OCI-LY7 (cell line): ENCODE results near the gene LY86. TPM values are rescaled to one million over a fixed set of nuclear protein-coding genes. Genes with fewer than 3 reads are reported as not detected.

Experiments
- BruUV-seq: library from RNA; stranded (reverse); fragments of 400-500 nt; replicated peaks from 2 replicates; lab custom pipeline; 2021; lab: Mats Ljungman, UMichigan
- CTCF ChIA-PET: fragments of 300-600 bp; sonication (Branson Sonifier 250); formaldehyde crosslinking; loops from one replicate; lab custom pipeline; 2022; ENCODE audit warnings: antibody characterized with exemption; ENCODE audit not compliant: unreplicated experiment; lab: Charles Lee
- POLR2A ChIA-PET: fragments of 300-600 bp; sonication (Branson Sonifier 250); formaldehyde crosslinking; loops from one replicate; lab custom pipeline; 2022; ENCODE audit warnings: antibody characterized with exemption; lab: Charles Lee
- DNase-seq: peaks from one replicate; pipeline ENCODE4 v3.0.0-alpha.2; 2015; ENCODE audit warnings: low spot score
- H2AFZ ChIP-seq: fragments of 200-600 bp; sonication (generic), shearing (Covaris generic); 2 replicates; pipeline ENCODE4 v1.6.1; 2014; ENCODE audit warnings: mild to moderate bottlenecking, antibody characterized with exemption, low read length, moderate library complexity
- H3K27ac ChIP-seq: fragments of 200-600 bp; sonication (generic); 2 replicates; pipeline ENCODE4 v1.5.1; 2014; ENCODE audit warnings: mixed run types, low read depth, mild to moderate bottlenecking, moderate library complexity, low read length, inconsistent platforms; ENCODE audit not compliant: poor library complexity, severe bottlenecking
- H3K36me3 ChIP-seq: fragments of 200-600 bp; sonication (generic); 2 replicates; pipeline ENCODE4 v1.6.1; 2014; ENCODE audit warnings: mild to moderate bottlenecking, antibody characterized with exemption, low read length, moderate library complexity, mixed read lengths; ENCODE audit not compliant: insufficient read depth
- H3K4me1 ChIP-seq: fragments of 200-600 bp; sonication (generic); 2 replicates; pipeline ENCODE4 v1.5.1; 2014; ENCODE audit warnings: mild to moderate bottlenecking, low read length; ENCODE audit not compliant: insufficient read depth, poor library complexity, severe bottlenecking
- H3K4me2 ChIP-seq: fragments of 200-600 bp; sonication (generic); 2 replicates; pipeline ENCODE4 v1.6.1; 2014; ENCODE audit warnings: mild to moderate bottlenecking, low read length
- H3K4me3 ChIP-seq: fragments of 200-600 bp; sonication (generic); 2 replicates; pipeline ENCODE4 v1.5.1; 2014; ENCODE audit warnings: mild to moderate bottlenecking, low read depth, low read length; ENCODE audit not compliant: poor library complexity, severe bottlenecking
- H3K79me2 ChIP-seq: fragments of 200-600 bp; sonication (generic); 2 replicates; pipeline ENCODE4 v1.6.1; 2016; ENCODE audit warnings: low read depth, mild to moderate bottlenecking, low read length, moderate library complexity, mixed read lengths; ENCODE audit not compliant: insufficient read depth
- H3K9me2 ChIP-seq: fragments of 200-600 bp; sonication (generic); 2 replicates; pipeline ENCODE4 v1.6.1; 2016; ENCODE audit warnings: mild to moderate bottlenecking, low read length, mixed read lengths; ENCODE audit not compliant: insufficient read depth
- H3K9me3 ChIP-seq: fragments of 200-600 bp; sonication (generic); 2 replicates; pipeline ENCODE4 v1.6.1; 2014; ENCODE audit warnings: mild to moderate bottlenecking, mixed run types, low read length, mixed read lengths
- H4K20me1 ChIP-seq: fragments of 200-600 bp; sonication (generic); 2 replicates; pipeline ENCODE4 v1.6.1; 2014; ENCODE audit warnings: mild to moderate bottlenecking, antibody characterized with exemption, low read length, moderate library complexity, mixed read lengths; ENCODE audit not compliant: insufficient read depth
- CTCF ChIP-seq: fragments of 200-600 bp; sonication (generic); conservative IDR thresholded peaks from 2 replicates; pipeline ENCODE4 v1.5.1; 2014; ENCODE audit warnings: mild to moderate bottlenecking, antibody characterized with exemption, low read length, moderate library complexity, mixed read lengths
- EZH2phosphoT487 ChIP-seq: fragments of 200-600 bp; sonication (generic); IDR thresholded peaks from 2 replicates; pipeline ENCODE4 v1.6.1; 2018; ENCODE audit warnings: low read depth, borderline replicate concordance, mild to moderate bottlenecking, mixed run types, antibody characterized with exemption, low read length, moderate library complexity, mixed read lengths
- intact Hi-C: fragments of 100-400 bp; cut with micrococcal nuclease; formaldehyde crosslinking; loops from one replicate; pipeline ENCODE4 v1.10.0; 2022; ENCODE audit not compliant: unreplicated experiment
- total RNA-seq, 2 experiments: library from RNA; depleted of rRNA in 1 of 2; stranded (reverse); fragments of >200 nt in 1 of 2; shearing (Covaris generic) in 1 of 2; gene quantifications; 2 replicates each; pipeline ENCODE4 v1.2.3, GENCODE V29; 2014 to 2022

Gene LY86
- total RNA-seq, 2 experiments from 2014 or later, result 48.4 to 62.8 TPM

- ChIA-PET CTCF (interaction anchor here (1.4 kb wide), 1 partner anchor 558 kb away, joined by 3 read pairs; no protein-coding TSS in a partner anchor), POLR2A (interaction anchor here (0.6 to 0.7 kb wide), 4 partner anchors 21 to 1343 kb away, joined by 3 read pairs; no protein-coding TSS in a partner anchor)
- H3K4me1 ChIP-seq, result peaks cover 13% of the 10 kb centered on the region
- no peaks in the 10 kb centered on the region for H3K36me3 ChIP-seq
- H3K9me2 ChIP-seq, result no peaks in the 10 kb centered on the region
- H4K20me1 ChIP-seq, result no peaks in the 10 kb centered on the region
- no peaks in the 10 kb centered on the region for H3K79me2 ChIP-seq
- TF ChIP-seq EZH2phosphoT487, result no peak
- H2AFZ ChIP-seq, result no peak overlapping the region
- H3K9me3 ChIP-seq, result no peaks in the 10 kb centered on the region
- DNase-seq, result no peak
- no peak overlapping the region for H3K4me3 ChIP-seq
- intact Hi-C loops, result no loop called here
- no peak overlapping the region for H3K27ac ChIP-seq
- BruUV-seq, result no TSS peak
- H3K4me2 ChIP-seq, result no peak overlapping the region
Observed at GRCh38 chr6:6681075-6681849, 92.7 kb downstream of the LY86 start.

- no peak for TF ChIP-seq EZH2phosphoT487
- TF ChIP-seq CTCF, result no peak
- Histone ChIP-seq H3K9me2 (no peaks in the 10 kb centered on the region), H3K79me2 (no peaks in the 10 kb centered on the region), H3K27ac (no peak overlapping the region), H3K4me2 (no peak overlapping the region), H3K4me3 (no peak overlapping the region), H3K4me1 (peaks cover 15% of the 10 kb centered on the region), H3K36me3 (no peaks in the 10 kb centered on the region), H3K9me3 (no peaks in the 10 kb centered on the region), H2AFZ (no peak overlapping the region), H4K20me1 (no peaks in the 10 kb centered on the region)
- no peak for DNase-seq
- BruUV-seq, result no TSS peak
- ChIA-PET POLR2A (interaction anchor here (0.6 to 0.7 kb wide), 3 partner anchors 90 to 1186 kb away, joined by 3 read pairs; no protein-coding TSS in a partner anchor), CTCF (interaction anchor here (1.4 kb wide), 1 partner anchor 557 kb away, joined by 3 read pairs; no protein-coding TSS in a partner anchor)
- intact Hi-C loops, result no loop called here
Observed at GRCh38 chr6:6682225-6682624, 93.7 kb downstream of the LY86 start.

GRCh38 chr6:6683969-6684833 lies 95.7 kb downstream of the LY86 start:
- CTCF ChIA-PET, result no interaction called here
- no peaks in the 10 kb centered on the region for H4K20me1 ChIP-seq
- no peaks in the 10 kb centered on the region for H3K9me2 ChIP-seq
- POLR2A ChIA-PET, result interaction anchor here (1.2 kb wide), 1 partner anchor 14 kb away, joined by 3 read pairs; no protein-coding TSS in a partner anchor
- H3K4me2 ChIP-seq, result peak overlapping the region; percentile 4; the same call in 1 of the 2 replicates
- H2AFZ ChIP-seq, result peak overlapping the region; percentile 49
- BruUV-seq, result no TSS peak
- no peak overlapping the region for H3K27ac ChIP-seq
- no peaks in the 10 kb centered on the region for H3K9me3 ChIP-seq
- H3K4me1 ChIP-seq, result peaks cover 26% of the 10 kb centered on the region
- no peaks in the 10 kb centered on the region for H3K79me2 ChIP-seq
- H3K36me3 ChIP-seq, result no peaks in the 10 kb centered on the region
- intact Hi-C loops, result no loop called here
- TF ChIP-seq EZH2phosphoT487, result no peak
- TF ChIP-seq CTCF, result no peak
- H3K4me3 ChIP-seq, result no peak overlapping the region
- no peak for DNase-seq
